K562 (cell line): Measurements from ENCODE around the gene DDX41. TPM values are rescaled to one million over a fixed set of nuclear protein-coding genes. Genes with fewer than 3 reads are reported as not detected.
"Not testable (repeated sequence)": the region's sequence is repeated elsewhere in the genome, so short reads cannot be mapped to it uniquely, and the experiment has no call there.

Experiments
- ATAC-seq: fragments of 200-7000 bp; cut with Tn5 transposase; 3 replicates; pipeline ENCODE4 v1.9.1; 2020; ENCODE audit warnings: moderate library complexity
- BruUV-seq: library from RNA; stranded (reverse); fragments of 400-500 nt; replicated peaks from 2 replicates; lab custom pipeline; 2021; lab: Mats Ljungman, UMichigan
- CTCF ChIA-PET: fragments of 300-600 bp; formaldehyde crosslinking; extraction: SDS; loops from one replicate; lab custom pipeline; 2021; ENCODE audit warnings: low intra/inter-chr PET ratio; lab: Yijun Ruan, JAX
- POLR2A ChIA-PET: fragments of 300-600, 350-650 bp; sonication (Branson Sonifier 250); formaldehyde crosslinking; extraction: SDS; loops from one replicate; lab custom pipeline; 2021; ENCODE audit warnings: antibody characterized with exemption, inconsistent platforms; lab: Yijun Ruan, JAX
- DNase-seq, 4 experiments: peaks; one replicate each; pipeline versions ENCODE4 v3.0.0 to v3.0.0-alpha.2; 2011 to 2018; ENCODE audit warnings: low spot score in 3 of 4, mixed read lengths in 3 of 4; ENCODE audit errors: extremely low read depth in 1 of 4
- FAIRE-seq: peaks from 2 replicates; lab custom pipeline; 2011; peaks lifted over from hg19 to GRCh38; lab: Jason Lieb, UNC
- H2AFZ ChIP-seq: 2 replicates; pipeline ENCODE4 v1.6.0; 2011; ENCODE audit warnings: low read depth, low read length, control low read depth, inconsistent platforms
- H3K27ac ChIP-seq: fragments of 200-600 bp; 3 replicates; pipeline ENCODE4 v1.8.0; 2011; ENCODE audit warnings: low read depth, mild to moderate bottlenecking, control low read depth, inconsistent platforms, low read length, moderate library complexity, mixed read lengths; ENCODE audit errors: extremely low read depth
- H3K27me3 ChIP-seq, 2 experiments: fragments of 300-600 bp in 1 of 2; 2 replicates in 1 of 2; 3 replicates in 1 of 2; pipeline versions ENCODE4 v1.6.0 to v1.8.0; 2011; ENCODE audit warnings: inconsistent platforms in 2 of 2, low read length in 2 of 2, mild to moderate bottlenecking in 1 of 2, mixed read lengths in 1 of 2, moderate library complexity in 1 of 2; ENCODE audit not compliant: control insufficient read depth in 2 of 2, insufficient read depth in 2 of 2
- H3K36me3 ChIP-seq: fragments of 300-600 bp; 3 replicates; pipeline ENCODE4 v1.8.0; 2011; ENCODE audit warnings: mild to moderate bottlenecking, low read length, inconsistent platforms; ENCODE audit not compliant: control insufficient read depth, insufficient read depth
- H3K4me1 ChIP-seq, 2 experiments: fragments of 200-600 bp in 1 of 2; replicated peaks in 1 of 2; 2 replicates in 1 of 2; 3 replicates in 1 of 2; pipeline versions ENCODE4 v1.5.1 to v1.8.0; 2011; ENCODE audit warnings: inconsistent platforms in 2 of 2, low read length in 2 of 2, mild to moderate bottlenecking in 1 of 2, mixed read lengths in 1 of 2, moderate library complexity in 1 of 2; ENCODE audit not compliant: control insufficient read depth in 2 of 2, insufficient read depth in 2 of 2
- H3K4me2 ChIP-seq: 2 replicates; pipeline ENCODE4 v1.6.1; 2011; ENCODE audit warnings: low read length, control low read depth, inconsistent platforms, mixed read lengths; ENCODE audit not compliant: insufficient read depth
- H3K4me3 ChIP-seq: fragments of 200-600 bp; sonication (generic), shearing (Covaris generic); 2 replicates; pipeline ENCODE4 v1.5.1; 2016; ENCODE audit warnings: control low read depth, inconsistent platforms
- H3K79me2 ChIP-seq: fragments of 200-600 bp; 3 replicates; pipeline ENCODE4 v1.8.0; 2011; ENCODE audit warnings: low read length, inconsistent platforms; ENCODE audit not compliant: control insufficient read depth, insufficient read depth
- H3K9ac ChIP-seq, 2 experiments: 2 replicates each; pipeline versions ENCODE4 v1.6.0 to v1.6.1; 2011; ENCODE audit warnings: low read depth in 2 of 2, low read length in 2 of 2, control low read depth in 1 of 2, inconsistent platforms in 1 of 2, mild to moderate bottlenecking in 1 of 2, mixed read lengths in 1 of 2; ENCODE audit not compliant: insufficient read depth in 1 of 2
- H3K9me1 ChIP-seq: one replicate; pipeline ENCODE4 v1.6.0; 2011; ENCODE audit warnings: inconsistent platforms, mild to moderate bottlenecking, low read length, moderate library complexity; ENCODE audit not compliant: control insufficient read depth, insufficient read depth
- H3K9me3 ChIP-seq: replicated peaks from 2 replicates; pipeline ENCODE4 v1.5.1; 2011; ENCODE audit warnings: low read depth, low read length, inconsistent platforms; ENCODE audit not compliant: control insufficient read depth, insufficient read depth
- H4K20me1 ChIP-seq: replicated peaks from 2 replicates; pipeline ENCODE4 v1.6.1; 2011; ENCODE audit warnings: low read length, inconsistent platforms, mixed read lengths; ENCODE audit not compliant: control insufficient read depth, insufficient read depth
- ARID1B ChIP-seq: fragments of 450-650 bp; IDR thresholded peaks from 2 replicates; pipeline ENCODE4 v1.6.1; 2016; ENCODE audit warnings: antibody characterized with exemption, mild to moderate bottlenecking, inconsistent platforms
- CBFA2T2 ChIP-seq: fragments of 450-650 bp; conservative IDR thresholded peaks from 2 replicates; pipeline ENCODE4 v1.6.1; 2017; ENCODE audit warnings: mild to moderate bottlenecking
- CBFA2T3 ChIP-seq: fragments of 450-650 bp; IDR thresholded peaks from 2 replicates; pipeline ENCODE4 v1.6.1; 2017
- DACH1 ChIP-seq: fragments of 450-650 bp; IDR thresholded peaks from 2 replicates; pipeline ENCODE4 v1.6.1; 2018; ENCODE audit not compliant: partially characterized antibody
- DPF2 ChIP-seq: fragments of 450-650 bp; IDR thresholded peaks from 2 replicates; pipeline ENCODE4 v1.6.1; 2016
- HDAC1 ChIP-seq, 2 experiments: fragments of 450-650 bp; IDR thresholded peaks; 2 replicates each; pipeline ENCODE4 v1.6.1; 2016 to 2017; ENCODE audit warnings: inconsistent platforms in 1 of 2, mild to moderate bottlenecking in 1 of 2, moderate library complexity in 1 of 2
- KDM1A ChIP-seq, 2 experiments: fragments of 450-650 bp; IDR thresholded peaks; 2 replicates each; pipeline ENCODE4 v1.6.1; 2016; ENCODE audit warnings: mild to moderate bottlenecking in 2 of 2
- NCOR1 ChIP-seq: fragments of 450-650 bp; IDR thresholded peaks from 2 replicates; pipeline ENCODE4 v1.6.1; 2016; ENCODE audit warnings: mild to moderate bottlenecking, moderate library complexity
- SMARCA4 ChIP-seq: fragments of 450-650 bp; IDR thresholded peaks from 2 replicates; pipeline ENCODE4 v1.6.1; 2016
- TAL1 ChIP-seq: fragments of 450-650 bp; IDR thresholded peaks from 2 replicates; pipeline ENCODE4 v1.6.1; 2016; ENCODE audit warnings: mild to moderate bottlenecking
- WGBS: fragments of 100-300 bp; shearing (Covaris generic); methylation state at CpG from one replicate; pipeline ENCODE4 v1.1.6; 2016; ENCODE audit warnings: low coverage, mixed read lengths; ENCODE audit not compliant: insufficient coverage; ENCODE audit errors: missing lambda C conversion rate; 5-methylcytosine and 5-hydroxymethylcytosine counted together
- in situ Hi-C: fragments of 300-500 bp; cut with MboI; formaldehyde crosslinking; loops from 4 replicates; pipeline ENCODE4 v1.15.0; 2018; ENCODE audit warnings: inconsistent platforms, mixed read lengths
- intact Hi-C: fragments of 100-400 bp; cut with micrococcal nuclease; formaldehyde crosslinking; loops from 2 replicates; pipeline ENCODE4 v1.14.2; 2022
- polyA plus RNA-seq, 8 experiments: library from polyadenylated mRNA; depleted of rRNA in 4 of 8; stranded (reverse) in 5 of 8; unstranded in 3 of 8; fragments of >200 nt; fragmentation: Nextera tagmentation in 2 of 8; fragmentation: Illumina TruSeq in 1 of 8; extraction: Ambion mirVana in 2 of 8; extraction: Trizol in 1 of 8; gene quantifications; 2 replicates each; pipeline versions ENCODE4 v1.2.1 to v1.2.3, GENCODE V29; 2011 to 2014; ENCODE audit warnings: inconsistent platforms in 1 of 8, missing spikeins in 1 of 8
- total RNA-seq, 7 experiments: library from RNA; depleted of rRNA in 6 of 7; stranded (reverse); fragments of >200 nt in 6 of 7; fragmentation: Illumina TruSeq in 2 of 7; extraction: Trizol in 2 of 7; gene quantifications; 2 replicates each; pipeline versions ENCODE4 v1.2.1 to v1.2.3, GENCODE V29; 2011 to 2021; ENCODE audit warnings: low replicate concordance in 1 of 7
- TF ChIP-seq, protein P1 (sequence below), 2 experiments: fragments of 450-650 bp; conservative IDR thresholded peaks; 2 replicates each; pipeline ENCODE4 v1.6.1; 2017; ENCODE audit warnings: mild to moderate bottlenecking in 2 of 2, moderate library complexity in 2 of 2

DDX41 gene
- total and polyA plus RNA-seq, 9 of the 15 experiments (the other 6 are each of a cell fraction or from before 2014, with no cell fraction given) = 38.2 to 284 (median 116) TPM

DNA sequence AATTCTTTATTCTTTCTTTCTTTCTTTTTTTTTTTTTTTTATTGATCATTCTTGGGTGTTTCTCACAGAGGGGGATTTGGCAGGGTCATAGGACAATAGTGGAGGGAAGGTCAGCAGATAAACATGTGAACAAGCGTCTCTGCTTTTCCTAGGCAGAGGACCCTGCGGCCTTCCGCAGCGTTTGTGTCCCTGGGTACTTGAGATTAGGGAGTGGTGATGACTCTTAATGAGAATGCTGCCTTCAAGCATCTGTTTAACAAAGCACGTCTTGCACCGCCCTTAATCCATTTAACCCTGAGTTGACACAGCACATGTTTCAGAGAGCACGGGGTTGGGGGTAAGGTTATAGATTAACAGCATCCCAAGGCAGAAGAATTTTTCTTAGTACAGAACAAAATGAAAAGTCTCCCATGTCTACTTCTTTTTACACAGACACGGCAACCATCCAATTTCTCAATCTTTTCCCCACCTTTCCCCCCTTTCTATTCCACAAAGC is 42.7 kb upstream of the DDX41 start:
- 9% methylated on average over 6 of the region's 8 CpGs for WGBS
- H3K27ac ChIP-seq, H3K36me3 ChIP-seq, H3K9me3 ChIP-seq, CTCF ChIA-PET, in situ Hi-C loops, H3K4me3 ChIP-seq, H3K79me2 ChIP-seq, H3K27me3 ChIP-seq, BruUV-seq, H3K4me2 ChIP-seq, H4K20me1 ChIP-seq, intact Hi-C loops, ATAC-seq, FAIRE-seq, DNase-seq, H2AFZ ChIP-seq, H3K9me1 ChIP-seq, H3K9ac ChIP-seq: not testable (repeated sequence)
- peaks cover 4 to 29% of the 10 kb centered on the region in 2 experiments; a peak in 4 of 5 replicates for H3K4me1 ChIP-seq
- POLR2A ChIA-PET = interaction anchor here (0.6 to 1.3 kb wide), 2 partner anchors 13 to 19 kb away, joined by 3 read pairs; no protein-coding TSS in a partner anchor
- TF ChIP-seq DACH1 = peak; percentile 22
- TF ChIP-seq ARID1B = peak; percentile 31; the same call in 1 of the 2 replicates
- peak; percentile 68 for TF ChIP-seq CBFA2T2
- 0 out of 2 replicates have a peak, but pooled peaks have one; percentile 22 for TF ChIP-seq SMARCA4
- TF ChIP-seq HDAC1 (IDR thresholded peaks at IDR 0.05) = peak in 1 of 2 experiments; percentile 24; a peak in 1 of 4 replicates
- TF ChIP-seq DPF2 = peak; percentile 47; the same call in 1 of the 2 replicates
- peak in 1 of 2 experiments; percentile 38; a peak in 2 of 4 replicates for TF ChIP-seq KDM1A (IDR thresholded peaks at IDR 0.05)
- TF ChIP-seq NCOR1 = peak; percentile 50; the same call in 1 of the 2 replicates
- TF ChIP-seq, protein P1, sequence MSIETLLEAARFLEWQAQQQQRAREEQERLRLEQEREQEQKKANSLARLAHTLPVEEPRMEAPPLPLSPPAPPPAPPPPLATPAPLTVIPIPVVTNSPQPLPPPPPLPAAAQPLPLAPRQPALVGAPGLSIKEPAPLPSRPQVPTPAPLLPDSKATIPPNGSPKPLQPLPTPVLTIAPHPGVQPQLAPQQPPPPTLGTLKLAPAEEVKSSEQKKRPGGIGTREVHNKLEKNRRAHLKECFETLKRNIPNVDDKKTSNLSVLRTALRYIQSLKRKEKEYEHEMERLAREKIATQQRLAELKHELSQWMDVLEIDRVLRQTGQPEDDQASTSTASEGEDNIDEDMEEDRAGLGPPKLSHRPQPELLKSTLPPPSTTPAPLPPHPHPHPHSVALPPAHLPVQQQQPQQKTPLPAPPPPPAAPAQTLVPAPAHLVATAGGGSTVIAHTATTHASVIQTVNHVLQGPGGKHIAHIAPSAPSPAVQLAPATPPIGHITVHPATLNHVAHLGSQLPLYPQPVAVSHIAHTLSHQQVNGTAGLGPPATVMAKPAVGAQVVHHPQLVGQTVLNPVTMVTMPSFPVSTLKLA (conservative IDR thresholded peaks at IDR 0.05) = peak; percentile 27 to 59; a peak in 2 of 4 replicates
- peak; percentile 37; the same call in 1 of the 2 replicates for TF ChIP-seq TAL1
- TF ChIP-seq CBFA2T3 = peak; percentile 82
